Pancreas (tissue), 10 donors: ENCODE measurements around the gene PDZK1IP1. TPM values are rescaled to one million over a fixed set of nuclear protein-coding genes. Genes with fewer than 3 reads are reported as not detected.

Source experiments
- ATAC-seq, 4 donors: fragments of 200-7000 bp; cut with Tn5 transposase; one replicate each; pipeline versions ENCODE4 v1.8.0 to v1.9.1; 2020; ENCODE audit warnings: mild to moderate bottlenecking in 4 of 4, moderate library complexity in 4 of 4
- DNase-seq, 6 donors: peaks; one replicate each; pipeline ENCODE4 v3.0.0-alpha.2; 2020
- FAIRE-seq: peaks from 2 replicates; lab custom pipeline; 2012; peaks lifted over from hg19 to GRCh38; lab: Jason Lieb, UNC
- H3K27ac ChIP-seq, 4 donors: fragments of 200-600 bp; sonication (generic); 1 replicate in 3 of 4; 2 replicates in 1 of 4; pipeline versions ENCODE4 v1.5.0 to v1.8.0; 2020
- H3K27me3 ChIP-seq, 4 donors: fragments of 200-600 bp; one replicate each; pipeline ENCODE4 v1.8.0; 2021
- H3K36me3 ChIP-seq, 3 donors: fragments of 200-600 bp; sonication (generic) in 1 of 3; one replicate each; pipeline versions ENCODE4 v1.5.0 to v1.8.0; 2020 to 2021
- H3K4me1 ChIP-seq, 3 donors: fragments of 200-600 bp; one replicate each; pipeline ENCODE4 v1.8.0; 2021
- H3K4me3 ChIP-seq, 4 donors: fragments of 200-600 bp; sonication (generic) in 2 of 4; one replicate each; pipeline versions ENCODE4 v1.5.0 to v1.8.0; 2020 to 2021
- H3K9me3 ChIP-seq, 4 donors: fragments of 200-600 bp; one replicate each; pipeline ENCODE4 v1.8.0; 2021
- CTCF ChIP-seq, 4 donors: fragments of 200-600 bp; sonication (generic) in 3 of 4; IDR thresholded peaks; one replicate each; pipeline versions ENCODE4 v1.5.0 to v1.8.0; 2021; ENCODE audit warnings: antibody characterized with exemption in 4 of 4
- WGBS, 2 donors: extraction: QIAGEN DNeasy Blood & Tissue Kit; methylation state at CpG; one replicate each; pipeline ENCODE4 v1.1.7; 2013; 5-methylcytosine and 5-hydroxymethylcytosine counted together
- intact Hi-C, 3 donors: fragments of 100-400 bp; cut with DNase I; formaldehyde crosslinking; loops; one replicate each; pipeline versions ENCODE4 v1.11.1 to v1.14.2; 2022
- polyA plus RNA-seq, 2 donors: library from polyadenylated mRNA; stranded (reverse); fragments of 200-250 nt; gene quantifications; one replicate each; pipeline ENCODE4 v1.2.3, GENCODE V29; 2013
- total RNA-seq, 6 donors: library from RNA; stranded (reverse); fragmentation: NEBNext Ultra II Directional in 4 of 6; extraction: Animal tissue kit (Norgen Biotek cat#: 25700) in 4 of 6; gene quantifications; one replicate each; pipeline versions ENCODE4 v1.2.1 to v1.2.4, GENCODE V29; 2021 to 2023
- donor health status: healthy with polysubstance abuse.
- donor health status: DM: no; HTN: no; CAD: no; lungs with moderate emphysema.
- donor health status: DM: no; HTN: no; CAD: no.
- donor health status: control.
- donor health status: control.
- donor health status: Bipolar disorder and iron deficiency.
- donor health status: DM: yes; HTN: yes; CAD: no.
- donor health status: DM: no; HTN: no; CAD: no.
- donor health status: DM: no; HTN: no; CAD: no.
- donor health status: DM: yes; HTN: yes; CAD: no.

The PDZK1IP1 gene
- total and polyA plus RNA-seq, 8 donors: 26.1 to 55.9 (median 44.1) TPM

- no peak for DNase-seq
- intact Hi-C loops: no loop called here
Observed at GRCh38 chr1:47223921-47224675, 34.3 kb upstream of the PDZK1IP1 start.

GRCh38 chr1:47223174-47223920, 33.5 kb upstream of the PDZK1IP1 start:
- no peak for TF ChIP-seq CTCF (IDR thresholded peaks at IDR 0.05)
- intact Hi-C loops: no loop called here
- ATAC-seq (no peak), FAIRE-seq (no peak), DNase-seq (no peak)
- Histone ChIP-seq H3K4me1 (peaks cover 0 to 8% (median 4%) of the 10 kb centered on the region in 3 donors), H3K27ac (no peak overlapping the region), H3K9me3 (no peaks in the 10 kb centered on the region), H3K27me3 (peaks cover 0 to 12% (median 2%) of the 10 kb centered on the region in 4 donors), H3K36me3 (no peaks in the 10 kb centered on the region), H3K4me3 (no peak overlapping the region)
- WGBS, 2 donors: 48 to 52% methylated on average over 10 of the region's 10 CpGs

More at GRCh38 chr1:47223921-47224675, 34.3 kb upstream of the PDZK1IP1 start:
- ATAC-seq (no peak), FAIRE-seq (no peak)
- peaks cover 0 to 18% (median 2%) of the 10 kb centered on the region in 4 donors for H3K27me3 ChIP-seq
- H3K36me3 ChIP-seq: no peaks in the 10 kb centered on the region
- no peak overlapping the region for H3K4me3 ChIP-seq
- WGBS, 2 donors: 21 to 24% methylated on average over 9 of the region's 9 CpGs
- no peaks in the 10 kb centered on the region for H3K9me3 ChIP-seq
- peaks cover 0 to 8% (median 4%) of the 10 kb centered on the region in 3 donors for H3K4me1 ChIP-seq
- TF ChIP-seq CTCF (IDR thresholded peaks at IDR 0.05): no peak
- no peak overlapping the region for H3K27ac ChIP-seq

GRCh38 chr1:47222476-47222875, 32.6 kb upstream of the PDZK1IP1 start:
- Histone ChIP-seq H3K27ac (no peak overlapping the region), H3K4me1 (peaks cover 0 to 8% (median 4%) of the 10 kb centered on the region in 3 donors), H3K9me3 (no peaks in the 10 kb centered on the region), H3K4me3 (no peak overlapping the region), H3K36me3 (no peaks in the 10 kb centered on the region), H3K27me3 (peaks cover 0 to 7% (median 2%) of the 10 kb centered on the region in 4 donors)
- DNase-seq: no peak
- WGBS, 2 donors: 79 to 91% methylated on average over 3 of the region's 3 CpGs
- TF ChIP-seq CTCF (IDR thresholded peaks at IDR 0.05): no peak
- no peak for ATAC-seq
- intact Hi-C loops: no loop called here
- no peak for FAIRE-seq

GRCh38 chr1:47219590-47220220, 29.9 kb upstream of the PDZK1IP1 start:
- WGBS, 2 donors: 76 to 83% methylated on average over 27 to 29 of the region's 29 CpGs
- DNase-seq (no peak), FAIRE-seq (no peak), ATAC-seq (no peak)
- no peaks in the 10 kb centered on the region for H3K4me1 ChIP-seq
- no peaks in the 10 kb centered on the region for H3K9me3 ChIP-seq
- H3K4me3 ChIP-seq: no peak overlapping the region
- no peaks in the 10 kb centered on the region for H3K27me3 ChIP-seq
- H3K27ac ChIP-seq: no peak overlapping the region
- intact Hi-C loops: no loop called here
- TF ChIP-seq CTCF (IDR thresholded peaks at IDR 0.05): no peak
- H3K36me3 ChIP-seq: no peaks in the 10 kb centered on the region
